Transverse colon (tissue), 4 donors: ENCODE measurements around the gene NR2F6. TPM values are rescaled to one million over a fixed set of nuclear protein-coding genes. Genes with fewer than 3 reads are reported as not detected.

Experiments
- DNase-seq: peaks from one replicate; pipeline ENCODE4 v3.0.0-alpha.2; 2019
- H3K27ac ChIP-seq, 4 donors: fragments of 200-600 bp; sonication (generic); 2 replicates each; pipeline ENCODE4 v1.5.1; 2016 to 2018; ENCODE audit warnings: inconsistent platforms in 4 of 4
- H3K27me3 ChIP-seq: fragments of 200-600 bp; sonication (generic); 2 replicates; pipeline ENCODE4 v1.5.1; 2017; ENCODE audit warnings: inconsistent platforms
- H3K36me3 ChIP-seq, 4 donors: fragments of 200-600 bp; sonication (generic); 2 replicates each; pipeline ENCODE4 v1.5.1; 2017 to 2019; ENCODE audit warnings: inconsistent platforms in 4 of 4
- H3K4me1 ChIP-seq, 4 donors: fragments of 200-600 bp; sonication (generic); 2 replicates each; pipeline ENCODE4 v1.5.1; 2017 to 2020; ENCODE audit warnings: inconsistent platforms in 4 of 4
- H3K4me3 ChIP-seq, 4 donors: fragments of 200-600 bp; sonication (generic); 1 replicate in 1 of 4; 2 replicates in 3 of 4; pipeline versions ENCODE4 v1.5.1 to v1.6.1; 2017 to 2019; ENCODE audit warnings: inconsistent platforms in 4 of 4
- H3K9me3 ChIP-seq, 2 donors: fragments of 200-600 bp; sonication (generic); 2 replicates each; pipeline ENCODE4 v1.5.1; 2017 to 2019; ENCODE audit warnings: inconsistent platforms in 2 of 2
- CTCF ChIP-seq, 5 experiments: fragments of 200-600 bp in 3 of 5; fragments of 450-650 bp in 2 of 5; sonication (generic) in 3 of 5; IDR thresholded peaks; 1 replicate in 2 of 5; 2 replicates in 3 of 5; pipeline ENCODE4 v1.5.1; 2016 to 2017; ENCODE audit warnings: antibody characterized with exemption in 5 of 5, inconsistent platforms in 3 of 5, mild to moderate bottlenecking in 2 of 5, moderate library complexity in 1 of 5
- EP300 ChIP-seq: sonication (generic); formaldehyde crosslinking; IDR thresholded peaks from one replicate; pipeline ENCODE4 v1.6.1; 2017; ENCODE audit warnings: antibody characterized with exemption, low read depth
- POLR2A ChIP-seq: fragments of 450-650 bp; IDR thresholded peaks from one replicate; pipeline ENCODE4 v1.6.1; 2016; ENCODE audit warnings: antibody characterized with exemption, mild to moderate bottlenecking, moderate library complexity
- POLR2AphosphoS5 ChIP-seq, 3 donors: sonication (generic); formaldehyde crosslinking; IDR thresholded peaks; one replicate each; pipeline ENCODE4 v1.6.1; 2016; ENCODE audit warnings: antibody characterized with exemption in 3 of 3
- WGBS, 2 donors: methylation state at CpG; one replicate each; pipeline ENCODE4 v1.1.5; 2018; ENCODE audit warnings: low coverage in 1 of 2; 5-methylcytosine and 5-hydroxymethylcytosine counted together
- in situ Hi-C, 4 donors: fragments of 200-750 bp; cut with MboI; loops; one replicate each; pipeline versions ENCODE4 v1.15.0 to v1.15.1; 2017; ENCODE audit warnings: low sequenced_read_pairs in 3 of 4, low pct_ligation_motif_present in 1 of 4, low pct_unique_long_range_greater_than_20kb in 1 of 4
- intact Hi-C: fragments of 100-400 bp; cut with DNase I; formaldehyde crosslinking; loops from one replicate; pipeline ENCODE4 v1.15.1; 2023; ENCODE audit warnings: low total_unique reads
- total RNA-seq, 4 donors: library from RNA; depleted of rRNA; stranded (reverse); fragments of >200 nt; gene quantifications; one replicate each; pipeline ENCODE4 v1.1.0, GENCODE V29; 2016

The NR2F6 gene
- total RNA-seq, 4 donors from 2014 or later, result 156 to 362 (median 206) TPM

- DNase-seq, result peak; percentile 77
- 78% methylated on average over 12 of the region's 15 CpGs; no CpG with 5 or more reads in 1 of the 2 donors for WGBS, 2 donors
- no peaks in the 10 kb centered on the region for H3K36me3 ChIP-seq
- H3K9me3 ChIP-seq, result no peaks in the 10 kb centered on the region
- H3K27ac ChIP-seq, result peak overlapping the region in 2 of 4 donors; percentile 60 to 95
- TF ChIP-seq CTCF (IDR thresholded peaks at IDR 0.05) (no peak), POLR2AphosphoS5 (IDR thresholded peaks at IDR 0.05) (peak in 1 of 3 donors; percentile 11), EP300 (no peak), POLR2A (no peak)
- intact Hi-C loops (no loop called here), in situ Hi-C loops (no loop called here)
- H3K4me1 ChIP-seq, result peaks cover 21 to 32% (median 29%) of the 10 kb centered on the region in 4 donors
- H3K27me3 ChIP-seq, result no peaks in the 10 kb centered on the region
- H3K4me3 ChIP-seq, result no peak overlapping the region
Measured at GRCh38 chr19:17249887-17250548, 4.3 kb upstream of the NR2F6 start.

- WGBS, 2 donors, result 54 to 62% methylated on average over 2 to 20 of the region's 21 CpGs
- in situ Hi-C loops, result no loop called here
- Histone ChIP-seq H3K9me3 (no peaks in the 10 kb centered on the region), H3K27ac (peak overlapping the region; percentile 56 to 95 (median 91)), H3K4me3 (no peak overlapping the region), H3K4me1 (peaks cover 21 to 41% (median 33%) of the 10 kb centered on the region in 4 donors), H3K27me3 (no peaks in the 10 kb centered on the region), H3K36me3 (no peaks in the 10 kb centered on the region)
- DNase-seq, result peak; percentile 73
- TF ChIP-seq POLR2AphosphoS5 (IDR thresholded peaks at IDR 0.05), result no peak
- TF ChIP-seq POLR2A, result no peak
- intact Hi-C loops, result no loop called here
Measured at GRCh38 chr19:17248011-17248776, 2.5 kb upstream of the NR2F6 start.

- DNase-seq, result peak; percentile 69
- in situ Hi-C loops, result no loop called here
- no peaks in the 10 kb centered on the region for H3K27me3 ChIP-seq
- intact Hi-C loops, result no loop called here
- TF ChIP-seq POLR2AphosphoS5 (IDR thresholded peaks at IDR 0.05) (peak in 2 of 3 donors; percentile 16 to 37), CTCF (IDR thresholded peaks at IDR 0.05) (no peak)
- H3K4me3 ChIP-seq, result peak overlapping the region; percentile 56 to 95 (median 72)
- H3K36me3 ChIP-seq, result no peaks in the 10 kb centered on the region
- H3K4me1 ChIP-seq, result peaks cover 28 to 54% (median 47%) of the 10 kb centered on the region in 4 donors
- H3K27ac ChIP-seq, result peak overlapping the region; percentile 89 to 95 (median 94)
- 0 to 17% methylated on average over 6 to 18 of the region's 21 CpGs for WGBS, 2 donors
- no peaks in the 10 kb centered on the region for H3K9me3 ChIP-seq
Measured at GRCh38 chr19:17246681-17247425, 1.1 kb upstream of the NR2F6 start.

GRCh38 chr19:17244618-17245534 lies 843 bp downstream of the NR2F6 start:
- H3K4me3 ChIP-seq, result peak overlapping the region; percentile 63 to 97 (median 87)
- WGBS, 2 donors, result 6 to 17% methylated on average over 2 to 28 of the region's 100 CpGs
- peak overlapping the region; percentile 89 to 95 (median 94) for H3K27ac ChIP-seq
- peak; percentile 59 for DNase-seq
- no peaks in the 10 kb centered on the region for H3K9me3 ChIP-seq
- intact Hi-C loops (no loop called here), in situ Hi-C loops (no loop called here)
- no peaks in the 10 kb centered on the region for H3K36me3 ChIP-seq
- peaks cover 34 to 71% (median 66%) of the 10 kb centered on the region in 4 donors for H3K4me1 ChIP-seq
- TF ChIP-seq CTCF (IDR thresholded peaks at IDR 0.05) (no peak), POLR2AphosphoS5 (IDR thresholded peaks at IDR 0.05) (no peak), POLR2A (no peak), EP300 (no peak)
- H3K27me3 ChIP-seq, result no peaks in the 10 kb centered on the region
